Stimulated activated CD8-positive, alpha-beta memory T cell treated with anti-CD3 and anti-CD28 coated beads, Interleukin-12 subunit alpha, Interleukin-12 subunit beta, amount 100 ng/mL, for 1 hour (primary cell): ENCODE measurements around the gene PDPR.
A peak's percentile ranks its signal among the peaks of the same experiment; 100 is the strongest.
"Not testable (repeated sequence)": the region's sequence is repeated elsewhere in the genome, so short reads cannot be mapped to it uniquely, and the experiment has no call there.

ENCODE experiments used
- DNase-seq: peaks from one replicate; pipeline ENCODE4 v3.0.0-alpha.2; 2020; ENCODE audit warnings: low read depth

The PDPR gene

DNA sequence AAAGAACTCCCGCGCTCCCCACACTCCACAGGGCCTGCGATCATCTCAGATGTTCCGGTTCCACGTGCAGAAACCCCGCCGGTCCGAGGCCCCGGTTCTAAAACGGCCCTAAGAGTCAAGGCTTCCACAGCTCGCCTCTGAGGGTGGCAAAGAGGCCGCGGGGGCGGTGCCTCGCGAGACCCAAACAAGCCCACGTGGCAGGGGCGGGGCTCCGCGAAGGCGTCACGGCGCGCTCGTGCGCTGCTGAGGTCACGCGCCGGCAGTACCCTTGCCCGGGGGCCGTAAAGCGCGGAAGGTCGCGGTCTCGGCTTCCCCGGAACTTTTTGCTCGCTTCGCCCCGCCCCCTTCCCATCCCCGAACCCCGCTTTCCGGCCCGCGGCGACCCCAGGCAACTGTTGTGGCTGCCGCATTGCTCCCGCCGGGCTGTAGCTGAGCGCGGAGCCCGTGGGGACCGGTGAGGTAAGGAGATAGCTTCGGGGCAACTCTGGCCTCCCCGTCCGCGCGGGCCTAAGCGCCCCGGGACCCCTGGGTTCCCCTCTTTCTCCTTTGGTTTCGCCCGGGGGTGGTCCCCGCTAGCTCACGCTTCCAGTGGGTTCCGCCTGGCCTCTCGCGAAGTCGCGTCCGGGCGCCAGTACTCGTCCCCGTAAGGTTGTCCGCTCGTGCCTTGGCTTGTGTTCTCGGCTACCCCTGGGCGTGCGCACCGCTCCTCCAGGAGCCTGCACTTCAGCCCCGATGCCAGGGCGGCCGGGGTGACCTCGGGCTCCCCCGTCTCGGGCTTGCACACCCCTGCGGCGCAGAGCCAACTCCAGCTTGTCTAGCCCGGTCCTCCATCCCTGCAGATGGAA, at the start of gene PDPR:
TSS of gene PDPR (plus strand) at position 351 of the 845 bp plus-strand sequence. CDS start 6,161 bp downstream, outside the sequence.
- peak; percentile 86 for DNase-seq

DNA sequence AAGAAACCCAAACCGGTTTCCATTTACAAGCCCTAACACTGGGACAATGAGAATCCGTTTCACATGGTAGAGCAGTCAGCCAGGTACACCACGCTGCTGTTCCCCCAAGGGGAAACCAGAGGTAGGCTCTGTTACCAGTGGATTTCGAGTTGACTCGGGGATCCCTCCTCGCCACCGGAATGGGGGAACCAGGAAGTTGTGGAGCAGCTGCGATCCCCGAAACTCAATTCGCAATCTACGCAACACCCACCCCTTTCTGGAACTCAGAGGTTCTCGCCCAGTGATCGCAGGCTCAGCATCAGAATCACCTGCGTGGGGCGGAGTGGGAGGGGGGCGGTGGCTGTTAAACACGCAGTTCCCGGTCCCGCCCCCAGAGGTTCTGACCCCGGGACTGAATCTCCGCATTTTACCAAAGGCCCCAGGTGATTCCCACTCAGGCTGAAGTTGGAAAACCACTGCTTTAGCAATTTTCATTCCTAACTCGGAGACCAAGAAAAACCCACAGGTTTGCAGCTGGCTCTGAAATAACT, 49.2 kb upstream of the PDPR start:
- DNase-seq = peak; percentile 49

DNA sequence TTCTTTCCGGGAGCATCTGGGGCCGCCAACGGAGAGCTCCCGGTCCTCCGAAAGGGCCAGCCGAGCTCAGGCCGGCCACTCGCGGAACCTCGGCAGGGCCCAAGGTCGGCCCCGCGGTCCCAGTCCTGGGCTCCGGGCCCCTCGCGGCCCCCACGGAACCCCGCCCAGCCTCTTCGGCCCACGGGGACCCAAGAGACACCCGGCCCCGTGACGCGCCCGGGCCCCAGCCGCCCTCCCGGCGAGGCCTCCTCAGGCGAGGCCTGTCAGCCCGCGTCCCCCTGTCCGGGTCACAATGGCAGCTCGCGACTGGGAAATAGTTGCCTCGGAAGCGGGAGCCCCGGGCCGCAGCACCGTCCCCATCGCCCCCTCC, 48.8 kb upstream of the PDPR start:
- not testable (repeated sequence) for DNase-seq

DNA sequence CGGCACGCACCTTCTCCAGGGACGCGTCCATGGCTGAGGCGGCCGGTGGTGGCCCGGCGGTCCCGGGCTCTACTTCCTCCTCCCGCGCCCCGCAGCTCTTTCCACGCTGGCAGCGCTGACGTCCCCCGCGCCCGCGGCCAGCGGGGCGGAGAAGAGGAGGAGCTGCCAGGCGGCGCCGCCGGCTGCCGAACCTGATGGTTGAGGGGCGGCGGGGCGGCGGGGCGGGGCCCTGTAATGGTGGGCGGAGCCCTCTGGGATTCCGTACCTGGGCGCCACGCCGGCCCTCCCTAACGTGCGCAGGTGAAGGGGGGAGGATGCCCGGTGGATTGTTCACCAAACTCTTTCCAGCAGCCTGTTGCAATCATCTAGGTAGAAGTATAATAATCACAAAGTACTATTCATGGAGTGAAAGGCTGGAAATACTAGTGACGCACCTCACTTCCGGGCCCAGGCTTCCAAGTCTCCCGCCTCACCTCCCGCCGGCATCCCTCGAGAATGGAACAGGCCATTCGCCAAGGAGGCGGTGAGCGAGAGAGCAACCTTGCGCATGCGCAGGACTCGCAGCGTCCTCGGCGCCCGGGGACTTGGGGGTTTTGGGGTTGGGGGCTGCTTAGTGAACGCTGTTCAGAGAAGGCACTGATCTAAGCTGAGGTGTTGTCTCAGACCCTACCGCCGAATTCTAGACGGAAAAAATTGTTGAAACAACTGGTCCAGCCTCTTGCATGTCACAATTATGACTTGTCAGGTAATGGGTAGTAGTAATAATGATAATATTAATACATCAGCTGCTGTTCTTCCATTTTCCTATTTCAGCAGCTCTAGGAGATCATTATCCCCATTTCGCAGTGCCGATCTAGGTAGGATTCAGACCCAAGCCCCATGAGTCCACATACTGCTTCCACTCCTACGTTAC, 48.1 kb upstream of the PDPR start:
- peak; percentile 89 for DNase-seq

DNA sequence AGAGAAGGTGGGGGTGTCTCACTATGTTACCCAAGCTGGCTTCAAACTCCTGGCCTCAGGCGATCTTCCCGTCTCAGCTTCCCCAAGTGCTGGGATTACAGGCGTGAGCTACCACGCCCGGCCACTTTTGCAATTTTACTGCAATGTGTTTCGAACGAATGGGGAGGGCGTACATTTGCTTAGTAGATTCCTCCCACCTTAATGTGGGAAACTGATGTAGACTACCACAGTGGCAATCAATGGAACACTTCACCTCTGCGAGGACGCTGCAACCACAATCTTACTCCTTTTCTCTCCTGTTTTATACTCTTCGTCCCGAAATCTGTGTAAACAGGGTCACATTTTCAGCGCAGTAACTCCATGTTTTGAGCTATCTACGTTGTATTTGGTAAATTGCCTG, 47.4 kb upstream of the PDPR start:
- DNase-seq = not testable (repeated sequence)

DNA sequence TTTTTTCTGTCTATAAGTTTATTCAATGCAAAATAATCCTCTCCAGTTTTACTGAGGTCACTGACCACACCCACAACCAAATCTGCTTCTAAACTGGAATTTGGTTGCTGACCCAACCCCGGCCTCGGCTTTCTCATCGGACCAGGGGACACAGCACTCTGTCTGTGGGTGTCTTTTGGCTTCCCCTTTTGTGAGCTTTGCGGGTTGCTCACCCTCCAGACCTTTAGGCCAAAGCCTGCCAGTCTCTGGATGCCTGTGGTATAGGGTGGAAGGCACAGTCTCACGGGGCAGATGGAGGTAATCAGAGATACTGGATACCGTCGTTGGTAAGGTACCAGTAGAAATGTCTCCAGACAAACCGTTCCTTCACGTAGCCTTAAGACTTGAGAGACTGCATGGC, 35.1 kb upstream of the PDPR start:
- not testable (repeated sequence) for DNase-seq

DNA sequence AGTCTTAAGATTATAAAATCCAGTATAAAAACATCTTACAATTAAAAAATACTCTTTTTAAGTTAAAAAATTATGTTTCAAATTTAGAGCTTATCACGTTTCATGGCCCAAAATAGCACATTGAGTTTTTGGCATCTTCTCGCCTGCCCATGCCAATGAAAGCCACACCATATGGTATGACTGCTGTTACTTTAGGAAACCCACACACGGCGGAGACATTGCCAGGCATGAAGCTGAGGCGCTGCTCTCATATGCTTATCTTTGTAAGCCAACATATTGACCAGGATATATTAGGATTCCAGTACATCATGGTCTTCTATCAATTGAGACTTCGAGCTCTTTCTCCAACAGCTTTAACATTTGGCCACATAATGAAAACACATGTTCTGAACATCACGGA, 32.9 kb upstream of the PDPR start:
- not testable (repeated sequence) for DNase-seq

DNA sequence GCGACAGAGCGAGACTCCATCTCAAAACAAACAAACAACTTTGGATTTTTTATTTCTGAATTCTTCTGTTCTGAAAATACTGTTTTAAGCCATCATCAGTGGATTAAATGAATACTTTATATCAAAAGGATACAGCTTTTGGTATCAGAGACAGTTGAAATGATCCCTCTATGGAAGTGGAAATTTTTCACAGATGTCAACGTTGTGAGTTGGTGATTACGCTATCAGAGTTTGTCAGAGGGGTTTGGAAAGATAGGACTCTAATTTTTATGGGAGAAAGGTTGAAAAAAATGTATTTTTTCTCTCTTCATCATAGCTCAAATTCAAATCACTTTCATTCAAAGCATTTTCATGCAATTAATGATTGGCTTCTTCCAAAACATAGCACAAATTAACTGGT, 30.2 kb upstream of the PDPR start:
- DNase-seq = not testable (repeated sequence)

DNA sequence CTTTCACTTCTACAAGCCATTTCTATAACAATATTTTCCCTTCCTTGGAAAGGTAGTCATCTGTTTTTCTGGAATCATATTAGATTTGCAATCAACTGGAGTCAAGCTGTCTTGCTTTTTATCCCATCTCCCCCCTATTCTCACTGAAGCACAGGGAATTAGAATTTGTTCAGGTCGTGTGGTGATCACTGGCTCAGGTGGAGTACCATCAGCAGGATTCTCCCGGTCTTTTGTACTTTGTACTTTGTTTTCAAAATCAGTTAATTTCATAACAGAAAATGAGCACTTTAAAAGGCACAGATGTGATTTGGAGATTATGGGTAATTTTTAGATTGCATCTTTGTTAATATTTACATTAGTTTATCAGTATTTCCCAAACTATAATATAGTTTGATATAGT, 26.0 kb upstream of the PDPR start:
- not testable (repeated sequence) for DNase-seq

DNA sequence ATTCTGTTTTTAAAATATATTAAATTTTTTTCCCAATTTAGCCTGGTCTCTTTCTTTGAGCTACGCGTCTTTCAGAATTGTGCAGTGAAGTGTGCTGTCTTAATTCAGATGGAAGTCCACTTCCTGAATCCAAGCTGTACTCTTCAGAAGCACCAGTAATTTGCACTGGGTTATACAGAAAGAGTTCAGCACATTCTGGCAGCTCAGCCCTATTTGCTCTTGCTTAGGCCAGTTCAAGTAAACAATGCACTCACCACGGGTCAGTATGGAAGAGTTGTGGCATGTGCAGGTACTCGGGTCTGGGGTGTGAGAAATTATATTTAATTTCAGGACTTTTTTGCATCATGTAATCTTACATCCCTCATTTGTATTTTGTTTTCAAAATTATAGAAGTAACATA, 25.3 kb upstream of the PDPR start:
- not testable (repeated sequence) for DNase-seq

DNA sequence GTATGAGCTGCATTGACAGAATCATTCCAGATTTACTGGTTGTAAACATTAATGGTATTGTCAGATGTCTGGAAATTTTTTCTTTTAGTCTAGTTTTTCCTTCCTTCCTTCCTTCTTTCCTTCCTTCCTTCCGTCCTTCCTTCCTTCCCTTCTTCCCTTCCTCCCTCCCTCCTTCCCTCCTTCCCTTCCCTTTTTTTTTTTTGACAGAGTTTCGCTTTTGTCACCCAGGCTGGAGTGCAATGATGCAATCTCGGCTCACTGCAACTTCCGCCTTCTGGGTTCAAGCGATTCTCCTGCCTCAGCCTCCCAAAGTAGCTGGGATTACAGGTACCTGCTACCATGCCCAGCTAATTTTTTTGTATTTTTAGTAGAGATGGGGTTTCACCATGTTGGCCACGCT, 24.8 kb upstream of the PDPR start:
- not testable (repeated sequence) for DNase-seq

DNA sequence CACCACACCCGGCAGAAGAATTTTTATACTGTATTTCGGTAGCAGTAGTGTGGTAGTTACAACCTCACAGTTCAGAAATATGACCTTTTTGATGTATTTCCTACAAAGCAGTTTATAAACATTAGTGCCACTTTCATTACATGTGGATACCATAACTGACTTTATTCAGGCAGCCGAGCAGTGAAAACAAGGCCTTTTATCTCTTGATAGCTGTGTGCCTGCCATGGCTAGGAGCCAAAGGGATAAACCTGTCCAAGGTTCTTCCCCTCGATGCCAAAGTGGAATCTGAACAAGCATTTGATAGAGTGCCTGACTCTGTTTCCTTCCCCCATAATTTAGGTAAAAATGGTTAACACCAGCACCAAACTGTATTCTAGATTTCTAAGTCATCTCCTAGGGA, 23.0 kb upstream of the PDPR start:
- not testable (repeated sequence) for DNase-seq

DNA sequence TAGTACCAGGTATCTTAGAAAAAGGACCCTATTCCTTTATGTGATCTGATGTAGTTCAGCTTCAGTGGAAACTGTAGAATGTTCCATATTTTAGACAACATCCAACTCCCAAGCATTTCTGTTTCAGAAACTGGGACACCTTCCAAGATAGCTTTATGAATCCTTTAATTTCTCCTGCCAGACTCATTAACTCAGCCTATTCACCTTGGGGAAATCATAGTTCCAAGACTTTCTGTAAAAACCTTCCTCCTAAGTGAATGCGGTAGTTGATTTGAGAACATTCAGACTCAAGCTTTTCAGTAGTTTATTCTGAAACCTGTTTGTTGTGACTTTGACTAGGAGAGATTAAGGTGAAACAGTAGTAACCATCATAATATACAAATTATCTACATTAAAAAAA, 20.0 kb upstream of the PDPR start:
- not testable (repeated sequence) for DNase-seq

DNA sequence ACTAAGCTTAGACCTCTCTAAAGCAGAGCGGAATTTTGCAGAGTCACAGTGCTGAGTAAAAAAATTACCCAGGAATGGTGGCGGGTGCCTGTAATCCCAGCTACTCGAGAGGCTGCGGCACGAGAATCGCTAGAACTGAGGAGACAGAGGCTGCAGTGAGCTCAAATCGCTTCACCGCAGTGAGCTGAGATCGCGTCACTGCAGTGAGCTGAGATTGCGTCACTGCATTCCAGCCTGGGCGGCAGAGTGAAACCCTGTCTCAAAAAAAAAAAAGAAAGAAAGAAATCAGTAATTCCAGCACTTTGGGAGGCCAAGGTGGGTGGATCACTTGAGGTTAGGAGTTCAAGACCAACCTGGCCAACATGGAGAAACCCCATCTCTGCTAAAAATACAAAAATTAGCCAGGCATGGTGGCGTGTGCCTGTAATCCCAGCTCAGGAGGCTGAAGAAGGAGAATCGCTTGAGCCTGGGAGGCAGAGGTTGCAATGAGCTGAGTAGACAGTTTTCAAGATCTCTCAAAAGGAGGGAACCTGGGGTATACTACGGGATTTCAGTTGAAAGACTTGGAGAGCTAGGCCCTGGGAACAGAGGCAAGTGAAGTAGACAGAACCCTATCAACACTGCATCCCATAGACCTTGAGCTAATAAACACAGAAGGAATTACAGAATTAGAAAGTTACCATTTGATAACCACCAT, 4.4 kb upstream of the PDPR start:
- DNase-seq = not testable (repeated sequence)

DNA sequence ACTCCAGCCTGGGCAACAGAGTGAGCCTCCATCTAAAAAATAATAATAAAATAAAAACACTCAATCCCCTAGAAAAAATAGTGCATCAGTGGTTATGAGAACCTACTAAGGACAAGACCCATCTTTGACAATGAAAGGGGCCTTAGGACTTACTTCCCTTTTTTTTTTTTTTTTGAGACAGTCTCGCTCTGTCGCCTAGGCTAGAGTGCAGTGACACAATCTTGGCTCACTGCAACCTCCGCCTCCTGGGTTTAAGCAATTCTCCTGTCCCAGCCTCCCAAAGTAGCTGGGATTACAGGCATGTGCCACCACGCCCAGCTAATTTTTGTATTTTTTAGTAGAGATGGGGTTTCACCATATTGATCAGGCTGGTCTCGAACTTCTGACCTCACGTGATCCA, 2.0 kb upstream of the PDPR start:
- DNase-seq = not testable (repeated sequence)

DNA sequence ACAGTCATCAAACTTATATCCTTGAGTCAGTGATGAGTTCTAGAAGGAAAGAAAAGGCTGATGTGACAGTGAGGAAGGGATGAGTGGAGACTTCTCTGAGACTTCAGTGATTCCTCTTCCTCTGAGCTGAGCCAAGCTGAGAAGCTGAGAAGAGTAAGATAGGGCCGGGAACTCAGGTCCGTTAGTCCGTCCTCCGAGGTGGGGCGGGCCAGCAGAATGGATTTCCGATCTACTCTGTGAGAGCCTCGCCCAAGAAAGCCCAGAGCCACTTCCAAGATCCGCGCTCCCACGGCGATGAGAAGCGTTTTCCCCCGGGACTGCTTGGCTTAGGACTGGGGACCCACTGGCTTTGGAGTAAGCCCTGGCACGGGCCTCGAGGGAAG, 542 bp upstream of the PDPR start:
- not testable (repeated sequence) for DNase-seq

DNA sequence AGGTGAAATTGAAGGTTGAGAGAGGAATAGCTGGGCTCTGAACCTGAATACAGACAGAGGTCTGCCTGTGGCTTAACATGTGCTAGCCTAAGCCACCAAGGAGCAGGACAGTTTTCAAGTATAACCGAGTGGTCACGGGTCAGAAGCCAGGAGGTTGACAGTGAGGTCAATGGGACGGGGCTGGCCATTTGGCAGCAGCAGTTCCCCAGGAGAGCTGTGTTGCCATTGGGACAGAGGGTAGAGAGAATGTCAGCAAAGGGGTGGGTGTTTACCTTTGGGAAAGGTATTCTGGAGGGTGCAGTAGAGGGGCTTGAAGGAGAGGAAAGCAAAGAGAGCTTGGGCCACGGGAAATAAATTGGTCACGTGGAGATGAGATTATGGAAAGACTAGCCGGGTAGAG, 4.2 kb downstream of the PDPR start:
- not testable (repeated sequence) for DNase-seq

DNA sequence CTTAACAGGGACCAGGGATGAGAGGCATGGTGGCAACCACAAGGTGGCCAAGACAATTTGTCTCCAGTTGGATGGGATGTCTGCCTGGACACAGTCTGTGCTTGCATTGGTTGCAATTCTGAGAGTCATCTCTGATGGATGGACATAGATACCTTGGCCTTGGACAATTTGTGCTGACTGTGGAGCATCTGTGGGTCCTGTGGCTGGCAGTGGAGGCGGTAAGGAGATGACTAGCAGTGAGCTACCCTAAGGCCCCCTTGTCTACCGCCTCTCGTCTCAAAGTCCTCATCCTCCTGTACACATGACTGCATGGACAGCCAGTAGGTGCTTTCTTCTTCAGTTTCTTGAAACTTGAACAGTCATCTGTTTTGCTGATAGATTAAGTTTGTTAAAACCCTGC, 4.6 kb downstream of the PDPR start:
- not testable (repeated sequence) for DNase-seq

DNA sequence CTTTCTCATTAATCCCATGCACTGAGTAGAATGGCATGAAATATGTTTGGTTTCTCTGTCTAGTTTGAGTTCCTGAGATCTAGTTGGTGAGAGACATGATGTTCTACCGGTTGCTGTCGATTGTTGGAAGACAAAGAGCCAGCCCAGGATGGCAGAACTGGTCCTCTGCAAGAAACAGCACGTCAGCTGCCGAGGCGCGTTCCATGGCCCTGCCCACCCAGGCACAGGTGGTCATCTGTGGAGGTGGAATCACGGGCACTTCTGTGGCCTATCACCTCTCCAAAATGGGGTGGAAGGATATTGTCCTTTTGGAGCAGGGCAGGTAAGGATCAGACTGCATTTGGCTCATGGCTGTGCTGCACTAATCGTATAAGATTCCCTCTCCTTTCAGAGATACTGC, 6.3 kb downstream of the PDPR start:
- not testable (repeated sequence) for DNase-seq

DNA sequence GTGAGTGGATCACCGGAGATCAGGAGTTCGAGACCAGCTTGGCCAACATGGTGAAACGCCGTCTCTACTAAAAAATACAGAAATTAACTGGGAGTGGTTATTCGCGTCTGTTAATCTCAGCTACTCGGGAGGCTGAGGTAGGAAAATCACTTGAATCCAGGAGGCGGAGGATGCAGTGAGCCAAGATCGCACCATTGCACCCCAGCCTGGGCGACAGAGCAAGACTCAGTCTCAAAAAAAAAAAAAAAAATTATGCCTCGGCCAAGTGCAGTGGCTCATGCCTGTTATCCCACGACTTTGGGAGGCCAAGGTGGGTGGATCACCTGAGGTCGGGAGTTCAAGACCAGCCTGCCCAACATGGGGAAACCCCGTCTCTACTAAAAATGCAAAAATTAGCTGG, 9.7 kb downstream of the PDPR start:
- not testable (repeated sequence) for DNase-seq

DNA sequence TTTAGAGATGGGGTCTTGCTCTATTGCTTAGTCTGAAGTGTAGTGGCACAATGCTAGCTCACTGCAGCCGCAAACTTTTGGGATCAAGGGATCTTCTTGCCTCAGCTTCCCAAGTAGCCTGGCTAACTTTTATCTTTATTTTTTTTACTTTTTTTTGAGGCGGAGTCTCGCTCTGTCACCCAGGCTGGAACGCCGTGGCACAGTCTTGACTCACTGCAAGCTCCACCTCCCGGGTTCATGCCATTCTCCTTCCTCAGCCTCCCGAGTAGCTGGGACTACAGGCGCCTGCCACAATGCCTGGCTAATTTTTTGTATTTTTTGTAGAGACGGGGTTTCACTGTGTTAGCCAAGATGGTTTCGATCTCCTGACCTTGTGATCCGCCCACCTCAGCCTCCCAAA, 12.1 kb downstream of the PDPR start:
- not testable (repeated sequence) for DNase-seq

DNA sequence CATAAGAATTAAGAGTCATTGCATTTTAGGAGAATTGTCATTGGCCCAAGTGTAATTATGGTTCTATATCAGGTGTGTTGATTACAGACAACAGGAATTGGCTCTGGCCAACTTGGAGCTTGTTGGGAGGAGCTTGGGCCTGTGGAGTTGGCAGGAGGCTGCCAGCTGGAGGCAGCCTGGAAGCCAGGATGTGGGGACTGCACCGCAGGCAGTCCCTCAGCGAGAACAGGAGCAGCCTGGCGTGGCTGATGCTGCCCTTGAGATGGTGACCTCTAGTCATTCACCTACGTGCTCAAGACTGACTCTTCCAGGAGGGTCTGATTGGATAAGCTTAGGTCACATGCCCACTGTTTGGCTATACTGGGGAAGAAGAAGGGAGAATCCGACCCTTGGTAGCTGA, 13.6 kb downstream of the PDPR start:
- DNase-seq = not testable (repeated sequence)
